GM12891 (cell line): Measurements from ENCODE around the gene CSF1R.

Experiments
- POLR2A ChIP-seq: IDR thresholded peaks from 2 replicates; pipeline ENCODE4 v1.6.1; 2011; ENCODE audit warnings: low read depth, low read length, control low read depth
- POLR2AphosphoS5 ChIP-seq: IDR thresholded peaks from 2 replicates; pipeline ENCODE4 v1.6.1; 2011; ENCODE audit warnings: low read depth, low read length, control low read depth
- POU2F2 ChIP-seq: IDR thresholded peaks from 2 replicates; pipeline ENCODE4 v1.6.1; 2011; ENCODE audit warnings: low read depth, mild to moderate bottlenecking, control low read depth, low read length, moderate library complexity
- TAF1 ChIP-seq: IDR thresholded peaks from 2 replicates; pipeline ENCODE4 v1.6.1; 2011; ENCODE audit warnings: low read depth, low read length, control low read depth

DNA sequence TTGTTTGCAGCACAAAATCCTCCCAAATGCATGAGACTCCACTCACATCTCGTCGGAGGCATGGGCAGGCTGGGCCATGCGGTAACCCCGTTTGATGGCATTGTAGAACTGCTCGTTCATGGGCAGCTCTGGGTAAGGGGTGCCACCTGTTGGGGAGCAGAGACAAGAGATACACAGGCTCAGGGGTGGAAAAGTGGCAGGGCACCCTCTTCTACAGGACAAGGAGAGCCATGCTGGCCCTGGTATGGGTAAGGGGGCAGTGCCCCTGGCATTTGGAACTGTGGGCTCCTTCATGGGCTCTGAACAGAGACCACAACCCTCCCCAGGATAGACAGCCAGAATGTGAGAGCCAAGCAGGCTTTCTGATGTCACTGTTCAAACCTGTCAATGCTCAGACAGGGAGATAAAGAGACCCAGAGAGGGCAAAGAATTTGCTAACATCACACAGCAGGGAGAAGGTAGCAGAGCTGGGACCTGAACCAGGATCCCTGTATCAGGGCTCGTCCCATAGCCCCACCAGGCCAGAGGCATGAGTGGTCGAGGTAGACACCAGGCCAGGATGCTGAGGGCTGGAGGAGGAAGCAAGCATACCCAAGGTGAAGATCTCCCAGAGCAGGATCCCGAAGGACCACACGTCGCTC is 33.2 kb upstream of the CSF1R start:
- TF ChIP-seq POLR2AphosphoS5 (no peak), POLR2A (no peak), TAF1 (no peak), POU2F2 (no peak)
